GM12872 (cell line): ENCODE results near the gene GREB1L.

Source experiments
- TF ChIP-seq, protein P1 (sequence below): IDR thresholded peaks from 3 replicates; pipeline ENCODE4 v1.5.1; 2011; ENCODE audit warnings: low read depth, mild to moderate bottlenecking, low read length, moderate library complexity; ENCODE audit not compliant: insufficient read depth

The GREB1L gene

GRCh38 chr18:21242141-21242779 is at the start of gene GREB1L:
Gene GREB1L, plus strand, starts transcription at chr18:21242232. Its CDS starts 141,287 bp downstream, at chr18:21383519.
- TF ChIP-seq, protein P1, sequence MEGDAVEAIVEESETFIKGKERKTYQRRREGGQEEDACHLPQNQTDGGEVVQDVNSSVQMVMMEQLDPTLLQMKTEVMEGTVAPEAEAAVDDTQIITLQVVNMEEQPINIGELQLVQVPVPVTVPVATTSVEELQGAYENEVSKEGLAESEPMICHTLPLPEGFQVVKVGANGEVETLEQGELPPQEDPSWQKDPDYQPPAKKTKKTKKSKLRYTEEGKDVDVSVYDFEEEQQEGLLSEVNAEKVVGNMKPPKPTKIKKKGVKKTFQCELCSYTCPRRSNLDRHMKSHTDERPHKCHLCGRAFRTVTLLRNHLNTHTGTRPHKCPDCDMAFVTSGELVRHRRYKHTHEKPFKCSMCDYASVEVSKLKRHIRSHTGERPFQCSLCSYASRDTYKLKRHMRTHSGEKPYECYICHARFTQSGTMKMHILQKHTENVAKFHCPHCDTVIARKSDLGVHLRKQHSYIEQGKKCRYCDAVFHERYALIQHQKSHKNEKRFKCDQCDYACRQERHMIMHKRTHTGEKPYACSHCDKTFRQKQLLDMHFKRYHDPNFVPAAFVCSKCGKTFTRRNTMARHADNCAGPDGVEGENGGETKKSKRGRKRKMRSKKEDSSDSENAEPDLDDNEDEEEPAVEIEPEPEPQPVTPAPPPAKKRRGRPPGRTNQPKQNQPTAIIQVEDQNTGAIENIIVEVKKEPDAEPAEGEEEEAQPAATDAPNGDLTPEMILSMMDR: no peak

DNA sequence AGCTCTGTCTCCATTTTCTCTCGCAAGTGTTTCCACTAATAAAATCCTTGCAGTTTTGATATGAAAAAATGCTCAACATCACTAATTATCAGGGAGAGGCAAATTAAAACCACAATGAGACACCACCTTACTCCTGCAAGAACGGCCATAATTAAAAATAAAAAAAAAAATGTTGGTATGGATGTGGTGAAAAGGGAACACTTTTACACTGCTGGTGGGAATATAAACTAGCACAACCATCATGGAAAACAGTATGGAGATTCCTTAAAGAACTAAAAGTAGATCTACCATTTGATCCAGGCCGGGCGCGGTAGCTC is 49.8 kb upstream of the GREB1L start:
- TF ChIP-seq, protein P1: no peak

DNA sequence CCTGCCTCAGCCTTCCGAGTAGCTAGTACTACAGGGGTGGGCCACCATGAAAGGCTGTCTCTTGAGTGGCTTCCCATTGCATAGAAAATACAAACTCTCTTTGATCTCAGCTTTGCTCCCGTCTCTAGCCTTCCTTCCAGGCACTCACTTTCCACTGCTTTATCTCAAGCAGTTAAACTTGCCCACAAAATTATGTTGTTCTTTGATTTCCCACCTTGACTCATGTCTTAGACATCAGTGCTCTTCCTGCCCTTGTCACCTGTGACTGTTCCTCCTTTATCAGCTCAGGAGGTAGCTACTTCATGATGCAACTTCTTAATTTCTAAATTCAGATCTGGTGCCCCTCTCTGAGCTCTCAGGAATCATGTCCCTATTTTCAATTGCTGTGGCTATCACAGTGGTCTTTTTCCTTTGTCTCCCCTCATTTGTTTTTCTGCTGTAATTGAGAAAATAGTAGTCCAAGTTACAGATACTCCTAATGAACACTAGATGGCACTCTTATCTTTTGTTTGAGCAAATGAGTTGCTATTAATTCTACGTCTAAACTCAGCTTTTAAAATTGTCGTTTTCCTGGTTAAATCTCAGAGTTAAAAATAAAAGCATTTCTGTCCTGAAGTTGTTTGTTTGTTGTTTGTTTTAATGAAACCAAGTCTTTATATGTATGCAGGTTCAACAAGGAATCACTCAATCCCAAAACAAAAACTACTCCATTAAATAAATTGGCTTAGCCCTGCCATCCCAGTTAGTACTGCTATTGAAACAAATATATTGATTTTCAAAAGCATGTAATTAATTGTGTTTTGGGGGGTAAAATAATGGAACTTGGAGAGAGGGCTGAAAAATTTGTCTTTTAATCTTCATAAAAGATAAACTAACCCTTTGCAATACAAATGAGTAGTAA is 46.9 kb upstream of the GREB1L start:
- TF ChIP-seq, protein P1: peak; percentile 60; the same call in 2 of the 3 replicates

GRCh38 chr18:21196426-21196825 is 45.6 kb upstream of the GREB1L start:
- TF ChIP-seq, protein P1: no peak

DNA sequence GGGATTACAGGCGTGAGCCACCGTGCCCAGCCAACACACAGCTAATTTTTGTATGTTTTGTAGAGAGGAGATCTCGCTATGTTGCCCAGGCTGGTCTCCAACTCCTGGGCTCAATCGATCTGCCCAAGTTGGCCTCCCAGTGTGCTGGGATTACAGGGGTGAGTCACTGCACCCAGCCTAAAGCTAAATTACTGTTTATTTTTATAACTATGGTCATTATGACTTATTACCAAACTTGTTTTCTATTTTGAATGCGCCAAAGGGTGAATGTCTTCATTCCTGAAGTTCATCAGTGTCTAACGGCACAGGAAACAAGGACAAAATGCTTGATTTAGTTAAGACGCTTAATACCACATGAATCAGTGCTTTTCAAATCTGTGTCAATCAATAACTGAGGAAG is 38.9 kb upstream of the GREB1L start:
- TF ChIP-seq, protein P1: no peak

DNA sequence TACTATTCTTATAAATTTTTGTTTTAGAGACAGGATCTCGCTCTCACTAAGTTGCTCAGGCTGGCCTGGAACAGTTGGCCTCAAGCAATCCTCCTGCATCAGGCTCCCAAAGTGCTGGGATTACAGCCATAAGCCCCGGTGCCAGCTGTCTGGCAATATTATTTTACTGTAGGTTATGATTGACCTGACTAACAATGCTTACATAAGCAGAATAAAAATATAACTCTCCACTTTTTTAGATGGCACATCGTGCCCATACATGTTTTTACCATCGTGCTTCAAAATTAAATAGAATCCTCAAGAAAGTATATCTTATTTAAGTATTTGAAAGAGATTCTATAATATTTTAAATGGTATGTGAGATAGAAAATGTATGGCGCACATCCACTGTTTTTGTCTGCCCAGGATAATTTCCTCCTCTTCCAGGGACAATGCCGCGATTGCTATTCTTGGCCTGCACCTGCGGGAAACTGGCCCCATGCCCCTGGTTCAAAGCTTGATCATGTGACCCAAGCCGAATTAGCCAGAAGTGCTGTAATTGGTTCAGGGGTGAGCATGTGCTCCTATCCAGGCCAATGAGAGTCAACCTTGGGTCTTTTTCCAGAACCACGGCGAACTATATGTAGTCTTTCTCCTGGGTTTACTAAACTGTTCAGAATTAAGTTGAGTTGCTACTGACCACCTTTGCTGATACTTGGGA is 38.3 kb upstream of the GREB1L start:
- TF ChIP-seq, protein P1: no peak

- TF ChIP-seq, protein P1: no peak
Measured at GRCh38 chr18:21205695-21206094, 36.3 kb upstream of the GREB1L start.
